PC-3 (cell line): ENCODE measurements around the gene CDC45. TPM values are rescaled to one million over a fixed set of nuclear protein-coding genes. Genes with fewer than 3 reads are reported as not detected.

Source experiments
- ATAC-seq: fragments of 200-7000 bp; cut with Tn5 transposase; 2 replicates; pipeline ENCODE4 v1.9.1; 2020; ENCODE audit warnings: mild to moderate bottlenecking, moderate library complexity
- BruUV-seq: library from RNA; stranded (reverse); fragments of 400-500 nt; replicated peaks from 2 replicates; lab custom pipeline; 2021; lab: Mats Ljungman, UMichigan
- CTCF ChIA-PET: fragments of 300-600 bp; sonication (Branson Sonifier 250); formaldehyde crosslinking; loops from one replicate; lab custom pipeline; 2022; ENCODE audit warnings: antibody characterized with exemption; lab: Charles Lee
- POLR2A ChIA-PET: fragments of 300-600 bp; sonication (Branson Sonifier 250); formaldehyde crosslinking; loops from one replicate; lab custom pipeline; 2022; ENCODE audit warnings: antibody characterized with exemption; ENCODE audit not compliant: unreplicated experiment; lab: Charles Lee
- DNase-seq: peaks from one replicate; pipeline ENCODE4 v3.0.0-alpha.2; 2015
- H2AFZ ChIP-seq: fragments of 300-600 bp; sonication (generic); 2 replicates; pipeline ENCODE4 v1.6.0; 2016; ENCODE audit warnings: antibody characterized with exemption, low read length
- H3F3A ChIP-seq: fragments of 300-600 bp; sonication (generic); one replicate; pipeline ENCODE4 v1.6.0; 2017; ENCODE audit warnings: antibody characterized with exemption, low read length, control low read depth, mild to moderate bottlenecking; ENCODE audit not compliant: unreplicated experiment
- H3K27ac ChIP-seq: fragments of 300-600 bp; sonication (generic); 2 replicates; pipeline ENCODE4 v1.5.1; 2016; ENCODE audit warnings: mild to moderate bottlenecking, low read length
- H3K27me3 ChIP-seq: fragments of 300-600 bp; sonication (generic); 2 replicates; pipeline ENCODE4 v1.6.1; 2016; ENCODE audit warnings: low read length, mixed read lengths
- H3K36me3 ChIP-seq: fragments of 300-600 bp; sonication (generic); 2 replicates; pipeline ENCODE4 v1.6.1; 2016; ENCODE audit warnings: low read depth, mixed run types, low read length, mixed read lengths
- H3K4me1 ChIP-seq: fragments of 300-600 bp; sonication (generic); 2 replicates; pipeline ENCODE4 v1.5.1; 2016; ENCODE audit warnings: low read length; ENCODE audit not compliant: insufficient read depth
- H3K4me2 ChIP-seq: fragments of 300-600 bp; sonication (generic); 2 replicates; pipeline ENCODE4 v1.6.0; 2016; ENCODE audit warnings: low read length
- H3K4me3 ChIP-seq: fragments of 300-600 bp; sonication (generic); 2 replicates; pipeline ENCODE4 v1.5.1; 2016; ENCODE audit warnings: mild to moderate bottlenecking, low read length, mixed read lengths
- H3K79me2 ChIP-seq: fragments of 300-600 bp; sonication (generic); 2 replicates; pipeline ENCODE4 v1.6.1; 2017; ENCODE audit warnings: low read length, mixed read lengths
- H3K9ac ChIP-seq: fragments of 300-600 bp; sonication (generic); 2 replicates; pipeline ENCODE4 v1.6.0; 2016; ENCODE audit warnings: mild to moderate bottlenecking, low read length
- H3K9me2 ChIP-seq: fragments of 300-600 bp; sonication (generic); replicated peaks from 2 replicates; pipeline ENCODE4 v1.6.1; 2016; ENCODE audit warnings: mixed run types, low read length, mixed read lengths
- H3K9me3 ChIP-seq: fragments of 300-600 bp; sonication (generic); 2 replicates; pipeline ENCODE4 v1.6.1; 2016; ENCODE audit warnings: low read length, mixed read lengths
- H4K20me1 ChIP-seq: fragments of 300-600 bp; sonication (generic); 2 replicates; pipeline ENCODE4 v1.6.1; 2016; ENCODE audit warnings: low read length, mixed read lengths
- CTCF ChIP-seq: fragments of 300-600 bp; sonication (generic); conservative IDR thresholded peaks from 2 replicates; pipeline ENCODE4 v1.5.1; 2017; ENCODE audit warnings: antibody characterized with exemption, low read depth, mild to moderate bottlenecking, low read length
- EZH2 ChIP-seq: fragments of 300-600 bp; sonication (generic); IDR thresholded peaks from one replicate; pipeline ENCODE4 v1.6.1; 2017; ENCODE audit warnings: antibody characterized with exemption, mild to moderate bottlenecking, low read length; ENCODE audit not compliant: unreplicated experiment
- EZH2phosphoT487 ChIP-seq: fragments of 300-600 bp; sonication (generic); IDR thresholded peaks from 2 replicates; pipeline ENCODE4 v1.6.1; 2018; ENCODE audit warnings: mild to moderate bottlenecking, antibody characterized with exemption, low read length, borderline replicate concordance
- intact Hi-C: fragments of 100-400 bp; cut with micrococcal nuclease; formaldehyde crosslinking; loops from 2 replicates; pipeline ENCODE4 v1.9.0; 2023
- total RNA-seq: library from RNA; depleted of rRNA; stranded (reverse); fragments of >200 nt; gene quantifications from 2 replicates; pipeline ENCODE4 v1.2.3, GENCODE V29; 2014

CDC45 gene
- total RNA-seq, 1 experiment from 2014 or later: 70.9 TPM

- TF ChIP-seq EZH2: no peak
- no peak for TF ChIP-seq EZH2phosphoT487
- TF ChIP-seq CTCF: no peak
- ATAC-seq: no peak
- H3K27ac ChIP-seq: no peak overlapping the region
- DNase-seq: no peak
- H3F3A ChIP-seq: no peaks in the 10 kb centered on the region
- H3K79me2 ChIP-seq: peaks cover 33% of the 10 kb centered on the region
- BruUV-seq: no TSS peak
- no peak overlapping the region for H3K4me3 ChIP-seq
- peaks cover 12% of the 10 kb centered on the region for H3K4me1 ChIP-seq
- ChIA-PET POLR2A (no interaction called here), CTCF (no interaction called here)
- no peaks in the 10 kb centered on the region for H4K20me1 ChIP-seq
- H2AFZ ChIP-seq: no peak overlapping the region
- H3K36me3 ChIP-seq: peaks cover 15% of the 10 kb centered on the region; the same call in 1 of the 2 replicates
- H3K9ac ChIP-seq: no peak overlapping the region
- peak overlapping the region; percentile 80; the same call in 1 of the 2 replicates for H3K4me2 ChIP-seq
- intact Hi-C loops: no loop called here
- H3K27me3 ChIP-seq: no peaks in the 10 kb centered on the region
- H3K9me3 ChIP-seq: no peaks in the 10 kb centered on the region
- no peaks in the 10 kb centered on the region for H3K9me2 ChIP-seq
Measured at GRCh38 chr22:19448739-19449421, 30.8 kb upstream of the CDC45 start.

- DNase-seq (no peak), ATAC-seq (no peak)
- Histone ChIP-seq H3K9me2 (no peaks in the 10 kb centered on the region), H3F3A (no peaks in the 10 kb centered on the region), H3K27ac (no peak overlapping the region), H3K79me2 (peaks cover 28% of the 10 kb centered on the region), H3K4me3 (no peak overlapping the region), H2AFZ (no peak overlapping the region), H3K4me1 (peaks cover 12% of the 10 kb centered on the region), H3K9ac (no peak overlapping the region), H3K9me3 (no peaks in the 10 kb centered on the region), H3K27me3 (no peaks in the 10 kb centered on the region), H3K36me3 (peaks cover 16% of the 10 kb centered on the region; the same call in 1 of the 2 replicates), H3K4me2 (no peak overlapping the region), H4K20me1 (no peaks in the 10 kb centered on the region)
- BruUV-seq: no TSS peak
- TF ChIP-seq CTCF: no peak
- TF ChIP-seq EZH2: no peak
- no peak for TF ChIP-seq EZH2phosphoT487
- intact Hi-C loops: no loop called here
- POLR2A ChIA-PET: no interaction called here
- CTCF ChIA-PET: no interaction called here
Measured at GRCh38 chr22:19449422-19449767, 30.3 kb upstream of the CDC45 start.
